Left colon (tissue), 2 donors: ENCODE measurements around the gene INSYN2B. TPM values are rescaled to one million over a fixed set of nuclear protein-coding genes. Genes with fewer than 3 reads are reported as not detected.
"Not testable (repeated sequence)": the region's sequence is repeated elsewhere in the genome, so short reads cannot be mapped to it uniquely, and the experiment has no call there.

Source experiments
- ATAC-seq: fragments of 200-7000 bp; cut with Tn5 transposase; one replicate; pipeline ENCODE4 v1.9.1; 2020; ENCODE audit warnings: mild to moderate bottlenecking, moderate library complexity
- DNase-seq, 2 donors: peaks; one replicate each; pipeline ENCODE4 v3.0.0-alpha.2; 2020
- intact Hi-C, 2 donors: fragments of 100-400 bp; cut with DNase I in 1 of 2; cut with micrococcal nuclease in 1 of 2; formaldehyde crosslinking; loops; one replicate each; pipeline versions ENCODE4 v1.11.2 to v1.14.0; 2022; cut with DNase I, micrococcal nuclease
- microRNA-seq, 2 donors: library from miRNA; unstranded; fragments of <30 nt; microRNA quantifications; one replicate each; pipeline versions ENCODE4 v1.1.0 to v1.2.0, GENCODE V29; 2020
- total RNA-seq, 2 donors: library from RNA; stranded (reverse); fragmentation: NEBNext Ultra II Directional; extraction: Animal tissue kit (Norgen Biotek cat#: 25700); gene quantifications; one replicate each; pipeline ENCODE4 v1.2.1, GENCODE V29; 2021
- donor health status: DM: no; HTN: no; CAD: no.
- donor health status: DM: yes; HTN: yes; CAD: no.

INSYN2B gene
- total RNA-seq, 2 donors from 2014 or later = 0.14 TPM; not detected in 1

DNA sequence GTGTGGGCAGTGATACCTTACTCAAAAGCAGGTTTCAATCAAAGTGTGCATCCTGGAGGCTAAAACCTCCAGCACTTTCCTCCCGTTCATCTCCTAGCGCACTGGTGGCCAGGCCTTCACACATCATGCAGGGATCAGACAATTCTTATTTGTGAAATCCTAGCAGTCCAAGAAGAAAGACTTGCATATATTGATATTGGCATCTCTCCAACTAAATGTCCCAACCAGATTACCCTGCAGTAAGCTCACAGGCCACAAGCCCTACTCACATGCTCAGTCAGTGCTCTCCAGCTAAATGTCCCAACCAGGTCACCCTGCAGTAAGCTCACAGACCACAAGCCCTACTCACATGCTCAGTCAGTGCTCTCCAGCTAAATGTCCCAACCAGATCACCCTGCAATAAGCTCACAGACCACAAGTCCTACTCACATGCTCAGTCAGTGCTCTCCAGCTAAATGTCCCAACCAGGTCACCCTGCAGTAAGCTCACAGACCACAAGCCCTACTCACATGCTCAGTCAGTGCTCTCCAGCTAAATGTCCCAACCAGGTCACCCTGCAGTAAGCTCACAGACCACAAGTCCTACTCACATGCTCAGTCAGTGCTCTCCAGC, 146.5 kb downstream of the INSYN2B start:
- DNase-seq, intact Hi-C loops, ATAC-seq: not testable (repeated sequence)

- no peak for ATAC-seq
- intact Hi-C loops = no loop called here
- DNase-seq = no peak
Observed at GRCh38 chr5:169832845-169833244, 147.4 kb downstream of the INSYN2B start.

DNA sequence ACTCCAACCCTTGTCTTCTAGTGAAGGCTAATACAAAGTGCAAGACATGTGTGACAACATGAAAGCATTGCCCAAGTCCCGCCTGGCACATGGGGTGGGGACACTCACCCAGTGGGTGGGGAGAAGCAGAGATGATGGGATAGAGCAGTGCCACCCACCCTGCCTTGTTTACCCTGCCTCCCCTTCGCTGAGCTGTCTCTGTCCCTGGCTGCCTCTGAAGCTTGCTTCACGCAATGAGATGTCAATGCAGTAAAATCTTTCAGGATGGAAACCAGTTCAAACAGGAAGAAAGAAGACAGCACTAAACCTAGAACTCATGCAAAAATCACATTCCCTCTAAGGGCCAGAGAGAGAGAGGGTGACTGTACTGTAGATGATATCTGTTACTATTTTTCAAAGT, 148.0 kb downstream of the INSYN2B start:
- intact Hi-C loops = no loop called here
- no peak for ATAC-seq
- DNase-seq = no peak

- ATAC-seq = no peak
- intact Hi-C loops = no loop called here
- no peak for DNase-seq
Observed at GRCh38 chr5:169831331-169831730, 149.0 kb downstream of the INSYN2B start.

- intact Hi-C loops = no loop called here
- DNase-seq (no peak), ATAC-seq (no peak)
Observed at GRCh38 chr5:169828385-169828784, 151.9 kb downstream of the INSYN2B start.

DNA sequence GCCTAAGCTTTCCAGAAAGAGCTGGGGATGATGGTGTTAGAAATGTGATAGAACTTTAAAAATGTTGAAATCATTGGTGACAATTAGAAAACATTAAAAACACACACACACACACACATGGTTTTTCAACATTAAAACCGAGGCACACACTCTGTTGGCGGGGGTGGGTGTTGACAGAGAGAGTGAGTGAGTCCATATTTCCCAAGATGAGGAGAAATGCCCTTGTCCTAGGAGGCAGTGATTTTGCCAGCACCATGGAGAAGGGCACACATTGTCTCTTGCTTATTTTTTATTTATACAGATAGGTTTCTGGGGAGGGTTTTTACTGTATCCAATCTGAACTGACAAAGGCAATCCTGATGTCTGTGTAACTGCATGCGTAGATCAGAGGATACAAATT, 152.5 kb downstream of the INSYN2B start:
- DNase-seq = no peak
- ATAC-seq = no peak
- intact Hi-C loops = no loop called here

DNA sequence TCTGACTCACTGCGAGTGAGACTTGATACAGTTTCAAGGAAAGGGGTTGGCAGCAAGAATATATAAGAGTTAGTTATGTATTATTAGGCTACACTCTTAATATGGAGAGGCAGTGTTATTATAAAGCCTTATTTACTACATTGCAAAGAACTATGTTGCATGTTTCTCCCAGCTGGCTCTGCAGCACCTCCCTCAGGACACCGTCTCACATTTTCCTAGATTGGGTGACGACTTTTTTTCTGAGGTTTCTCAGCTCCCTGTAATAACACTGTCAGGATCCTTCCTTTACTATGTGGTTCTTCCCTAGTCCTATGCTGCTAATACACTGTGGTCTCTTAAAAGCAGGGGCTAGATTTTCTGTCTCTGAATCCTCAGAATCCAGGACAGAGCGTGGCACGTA, 153.7 kb downstream of the INSYN2B start:
- DNase-seq = no peak
- ATAC-seq = no peak
- intact Hi-C loops = no loop called here

GRCh38 chr5:169817031-169817430, 163.3 kb downstream of the INSYN2B start:
- ATAC-seq (no peak), DNase-seq (no peak)
- intact Hi-C loops = no loop called here

GRCh38 chr5:169814522-169814921, 165.8 kb downstream of the INSYN2B start:
- DNase-seq (no peak), ATAC-seq (no peak)
- intact Hi-C loops = no loop called here

Small RNA genes lying within 50 kb of the gene (microRNA-seq; reads per million reads assigned to microRNA genes)
- gene MIR378E = 0 reads per million in 2 donors

Other genes starting within 250 kb of the INSYN2B start
- gene FOXI1, start 125.4 kb upstream of the INSYN2B start, total RNA-seq = under 1 TPM in 1 of 2 donors, not detected in 1; 0.21 TPM